K562 (cell line): ENCODE data around the gene DLK2. TPM values are rescaled to one million over a fixed set of nuclear protein-coding genes. Genes with fewer than 3 reads are reported as not detected.

Experiments used
- ATAC-seq: fragments of 200-7000 bp; cut with Tn5 transposase; 3 replicates; pipeline ENCODE4 v1.9.1; 2020; ENCODE audit warnings: moderate library complexity
- BruUV-seq: library from RNA; stranded (reverse); fragments of 400-500 nt; replicated peaks from 2 replicates; lab custom pipeline; 2021; lab: Mats Ljungman, UMichigan
- CTCF ChIA-PET: fragments of 300-600 bp; formaldehyde crosslinking; extraction: SDS; loops from one replicate; lab custom pipeline; 2021; ENCODE audit warnings: low intra/inter-chr PET ratio; lab: Yijun Ruan, JAX
- POLR2A ChIA-PET: fragments of 300-600, 350-650 bp; sonication (Branson Sonifier 250); formaldehyde crosslinking; extraction: SDS; loops from one replicate; lab custom pipeline; 2021; ENCODE audit warnings: antibody characterized with exemption, inconsistent platforms; lab: Yijun Ruan, JAX
- DNase-seq, 4 experiments: peaks; one replicate each; pipeline versions ENCODE4 v3.0.0 to v3.0.0-alpha.2; 2011 to 2018; ENCODE audit warnings: low spot score in 3 of 4, mixed read lengths in 3 of 4; ENCODE audit errors: extremely low read depth in 1 of 4
- FAIRE-seq: peaks from 2 replicates; lab custom pipeline; 2011; peaks lifted over from hg19 to GRCh38; lab: Jason Lieb, UNC
- H2AFZ ChIP-seq: 2 replicates; pipeline ENCODE4 v1.6.0; 2011; ENCODE audit warnings: low read depth, low read length, control low read depth, inconsistent platforms
- H3K27ac ChIP-seq: fragments of 200-600 bp; 3 replicates; pipeline ENCODE4 v1.8.0; 2011; ENCODE audit warnings: low read depth, mild to moderate bottlenecking, control low read depth, inconsistent platforms, low read length, moderate library complexity, mixed read lengths; ENCODE audit errors: extremely low read depth
- H3K27me3 ChIP-seq, 2 experiments: fragments of 300-600 bp in 1 of 2; 2 replicates in 1 of 2; 3 replicates in 1 of 2; pipeline versions ENCODE4 v1.6.0 to v1.8.0; 2011; ENCODE audit warnings: inconsistent platforms in 2 of 2, low read length in 2 of 2, mild to moderate bottlenecking in 1 of 2, mixed read lengths in 1 of 2, moderate library complexity in 1 of 2; ENCODE audit not compliant: control insufficient read depth in 2 of 2, insufficient read depth in 2 of 2
- H3K36me3 ChIP-seq: fragments of 300-600 bp; 3 replicates; pipeline ENCODE4 v1.8.0; 2011; ENCODE audit warnings: mild to moderate bottlenecking, low read length, inconsistent platforms; ENCODE audit not compliant: control insufficient read depth, insufficient read depth
- H3K4me1 ChIP-seq, 2 experiments: fragments of 200-600 bp in 1 of 2; replicated peaks in 1 of 2; 2 replicates in 1 of 2; 3 replicates in 1 of 2; pipeline versions ENCODE4 v1.5.1 to v1.8.0; 2011; ENCODE audit warnings: inconsistent platforms in 2 of 2, low read length in 2 of 2, mild to moderate bottlenecking in 1 of 2, mixed read lengths in 1 of 2, moderate library complexity in 1 of 2; ENCODE audit not compliant: control insufficient read depth in 2 of 2, insufficient read depth in 2 of 2
- H3K4me2 ChIP-seq: 2 replicates; pipeline ENCODE4 v1.6.1; 2011; ENCODE audit warnings: low read length, control low read depth, inconsistent platforms, mixed read lengths; ENCODE audit not compliant: insufficient read depth
- H3K4me3 ChIP-seq: fragments of 200-600 bp; sonication (generic), shearing (Covaris generic); 2 replicates; pipeline ENCODE4 v1.5.1; 2016; ENCODE audit warnings: control low read depth, inconsistent platforms
- H3K79me2 ChIP-seq: fragments of 200-600 bp; 3 replicates; pipeline ENCODE4 v1.8.0; 2011; ENCODE audit warnings: low read length, inconsistent platforms; ENCODE audit not compliant: control insufficient read depth, insufficient read depth
- H3K9ac ChIP-seq, 2 experiments: 2 replicates each; pipeline versions ENCODE4 v1.6.0 to v1.6.1; 2011; ENCODE audit warnings: low read depth in 2 of 2, low read length in 2 of 2, control low read depth in 1 of 2, inconsistent platforms in 1 of 2, mild to moderate bottlenecking in 1 of 2, mixed read lengths in 1 of 2; ENCODE audit not compliant: insufficient read depth in 1 of 2
- H3K9me1 ChIP-seq: one replicate; pipeline ENCODE4 v1.6.0; 2011; ENCODE audit warnings: inconsistent platforms, mild to moderate bottlenecking, low read length, moderate library complexity; ENCODE audit not compliant: control insufficient read depth, insufficient read depth
- H3K9me3 ChIP-seq: replicated peaks from 2 replicates; pipeline ENCODE4 v1.5.1; 2011; ENCODE audit warnings: low read depth, low read length, inconsistent platforms; ENCODE audit not compliant: control insufficient read depth, insufficient read depth
- H4K20me1 ChIP-seq: replicated peaks from 2 replicates; pipeline ENCODE4 v1.6.1; 2011; ENCODE audit warnings: low read length, inconsistent platforms, mixed read lengths; ENCODE audit not compliant: control insufficient read depth, insufficient read depth
- NFXL1 ChIP-seq: fragments of 450-650 bp; formaldehyde crosslinking; IDR thresholded peaks from 2 replicates; pipeline ENCODE4 v1.4.0; 2021; ENCODE audit warnings: mild to moderate bottlenecking
- NR2C2 ChIP-seq, 2 experiments: fragments of 200-800 bp in 1 of 2; sonication (Bioruptor generic) in 1 of 2; sonication (generic) in 1 of 2; formaldehyde crosslinking in 1 of 2; IDR thresholded peaks; 2 replicates each; pipeline versions ENCODE4 v1.6.1 to v1.8.0; 2016 to 2022; ENCODE audit warnings: mild to moderate bottlenecking in 1 of 2, missing compliant biosample characterization in 1 of 2, missing genetic modification characterization in 1 of 2, missing genetic modification reagents in 1 of 2
- RBM39 ChIP-seq: fragments of 200-400 bp; formaldehyde crosslinking; optimal IDR thresholded peaks from 2 replicates; pipeline ENCODE3; 2018; ENCODE audit warnings: low read depth, low read length
- ZFP91 ChIP-seq: sonication (generic); formaldehyde crosslinking; IDR thresholded peaks from 2 replicates; pipeline ENCODE4 v1.8.0; 2022; ENCODE audit warnings: mild to moderate bottlenecking, missing genetic modification reagents
- ZNF592 ChIP-seq: fragments of 450-650 bp; IDR thresholded peaks from 2 replicates; pipeline ENCODE4 v1.6.1; 2017; ENCODE audit warnings: antibody characterized with exemption, mild to moderate bottlenecking
- WGBS: fragments of 100-300 bp; shearing (Covaris generic); methylation state at CpG from one replicate; pipeline ENCODE4 v1.1.6; 2016; ENCODE audit warnings: low coverage, mixed read lengths; ENCODE audit not compliant: insufficient coverage; ENCODE audit errors: missing lambda C conversion rate; 5-methylcytosine and 5-hydroxymethylcytosine counted together
- in situ Hi-C: fragments of 300-500 bp; cut with MboI; formaldehyde crosslinking; loops from 4 replicates; pipeline ENCODE4 v1.15.0; 2018; ENCODE audit warnings: inconsistent platforms, mixed read lengths
- intact Hi-C: fragments of 100-400 bp; cut with micrococcal nuclease; formaldehyde crosslinking; loops from 2 replicates; pipeline ENCODE4 v1.14.2; 2022
- polyA plus RNA-seq, 8 experiments: library from polyadenylated mRNA; depleted of rRNA in 4 of 8; stranded (reverse) in 5 of 8; unstranded in 3 of 8; fragments of >200 nt; fragmentation: Nextera tagmentation in 2 of 8; fragmentation: Illumina TruSeq in 1 of 8; extraction: Ambion mirVana in 2 of 8; extraction: Trizol in 1 of 8; gene quantifications; 2 replicates each; pipeline versions ENCODE4 v1.2.1 to v1.2.3, GENCODE V29; 2011 to 2014; ENCODE audit warnings: inconsistent platforms in 1 of 8, missing spikeins in 1 of 8
- total RNA-seq, 7 experiments: library from RNA; depleted of rRNA in 6 of 7; stranded (reverse); fragments of >200 nt in 6 of 7; fragmentation: Illumina TruSeq in 2 of 7; extraction: Trizol in 2 of 7; gene quantifications; 2 replicates each; pipeline versions ENCODE4 v1.2.1 to v1.2.3, GENCODE V29; 2011 to 2021; ENCODE audit warnings: low replicate concordance in 1 of 7
- TF ChIP-seq, protein P1 (sequence below): sonication (generic); formaldehyde crosslinking; IDR thresholded peaks from 2 replicates; pipeline ENCODE4 v1.8.1; 2023; ENCODE audit warnings: missing genetic modification reagents, mild to moderate bottlenecking, borderline replicate concordance
- TF ChIP-seq, protein P2 (sequence below), 3 experiments: fragments of 200-800 bp in 1 of 3; sonication (Bioruptor generic) in 1 of 3; sonication (generic) in 1 of 3; formaldehyde crosslinking in 1 of 3; IDR thresholded peaks; 2 replicates each; pipeline versions ENCODE4 v1.6.1 to v1.8.0; 2016 to 2022; ENCODE audit warnings: mild to moderate bottlenecking in 2 of 3, missing compliant biosample characterization in 2 of 3, missing genetic modification characterization in 2 of 3, missing genetic modification reagents in 1 of 3

DLK2 gene
- total and polyA plus RNA-seq, 9 of the 15 experiments (the other 6 are each of a cell fraction or from before 2014, with no cell fraction given), result 0.11 to 0.53 (median 0.29) TPM; not detected in 3

GRCh38 chr6:43426928-43427405 lies 28.4 kb downstream of the DLK2 start:
- Histone ChIP-seq H3K9ac (peak overlapping the region; percentile 78 to 99), H3K4me1 (peaks cover 13 to 15% of the 10 kb centered on the region in 2 experiments), H3K9me1 (no peaks in the 10 kb centered on the region), H3K27me3 (no peaks in the 10 kb centered on the region), H3K27ac (peak overlapping the region; percentile 73; the same call in 2 of the 3 replicates), H4K20me1 (no peaks in the 10 kb centered on the region), H3K4me3 (peak overlapping the region; percentile 69), H3K79me2 (peaks cover 14% of the 10 kb centered on the region), H3K36me3 (no peaks in the 10 kb centered on the region; the same call in 2 of the 3 replicates), H3K9me3 (no peaks in the 10 kb centered on the region), H3K4me2 (peak overlapping the region; percentile 96), H2AFZ (peak overlapping the region; percentile 100)
- DNase-seq (no peak), ATAC-seq (no peak), FAIRE-seq (no peak)
- ChIA-PET CTCF (interaction anchor here (0.5 kb wide), 1 partner anchor 31 kb away, joined by 3 read pairs; no protein-coding TSS in a partner anchor), POLR2A (interaction anchor here (0.6 to 1.5 kb wide), 5 partner anchors 10 to 189 kb away, joined by 3 to 6 read pairs (median 3); no protein-coding TSS in a partner anchor)
- in situ Hi-C loops (no loop called here), intact Hi-C loops (no loop called here)
- 79% methylated on average over 23 of the region's 23 CpGs for WGBS
- no TSS peak for BruUV-seq
- TF ChIP-seq, protein P1, sequence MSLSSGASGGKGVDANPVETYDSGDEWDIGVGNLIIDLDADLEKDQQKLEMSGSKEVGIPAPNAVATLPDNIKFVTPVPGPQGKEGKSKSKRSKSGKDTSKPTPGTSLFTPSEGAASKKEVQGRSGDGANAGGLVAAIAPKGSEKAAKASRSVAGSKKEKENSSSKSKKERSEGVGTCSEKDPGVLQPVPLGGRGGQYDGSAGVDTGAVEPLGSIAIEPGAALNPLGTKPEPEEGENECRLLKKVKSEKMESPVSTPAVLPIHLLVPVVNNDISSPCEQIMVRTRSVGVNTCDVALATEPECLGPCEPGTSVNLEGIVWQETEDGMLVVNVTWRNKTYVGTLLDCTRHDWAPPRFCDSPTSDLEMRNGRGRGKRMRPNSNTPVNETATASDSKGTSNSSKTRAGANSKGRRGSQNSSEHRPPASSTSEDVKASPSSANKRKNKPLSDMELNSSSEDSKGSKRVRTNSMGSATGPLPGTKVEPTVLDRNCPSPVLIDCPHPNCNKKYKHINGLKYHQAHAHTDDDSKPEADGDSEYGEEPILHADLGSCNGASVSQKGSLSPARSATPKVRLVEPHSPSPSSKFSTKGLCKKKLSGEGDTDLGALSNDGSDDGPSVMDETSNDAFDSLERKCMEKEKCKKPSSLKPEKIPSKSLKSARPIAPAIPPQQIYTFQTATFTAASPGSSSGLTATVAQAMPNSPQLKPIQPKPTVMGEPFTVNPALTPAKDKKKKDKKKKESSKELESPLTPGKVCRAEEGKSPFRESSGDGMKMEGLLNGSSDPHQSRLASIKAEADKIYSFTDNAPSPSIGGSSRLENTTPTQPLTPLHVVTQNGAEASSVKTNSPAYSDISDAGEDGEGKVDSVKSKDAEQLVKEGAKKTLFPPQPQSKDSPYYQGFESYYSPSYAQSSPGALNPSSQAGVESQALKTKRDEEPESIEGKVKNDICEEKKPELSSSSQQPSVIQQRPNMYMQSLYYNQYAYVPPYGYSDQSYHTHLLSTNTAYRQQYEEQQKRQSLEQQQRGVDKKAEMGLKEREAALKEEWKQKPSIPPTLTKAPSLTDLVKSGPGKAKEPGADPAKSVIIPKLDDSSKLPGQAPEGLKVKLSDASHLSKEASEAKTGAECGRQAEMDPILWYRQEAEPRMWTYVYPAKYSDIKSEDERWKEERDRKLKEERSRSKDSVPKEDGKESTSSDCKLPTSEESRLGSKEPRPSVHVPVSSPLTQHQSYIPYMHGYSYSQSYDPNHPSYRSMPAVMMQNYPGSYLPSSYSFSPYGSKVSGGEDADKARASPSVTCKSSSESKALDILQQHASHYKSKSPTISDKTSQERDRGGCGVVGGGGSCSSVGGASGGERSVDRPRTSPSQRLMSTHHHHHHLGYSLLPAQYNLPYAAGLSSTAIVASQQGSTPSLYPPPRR (CRISPR knock-in tag), result 0 out of 2 replicates have a peak, but pooled peaks have one; percentile 39
- 0 out of 2 replicates have a peak, but pooled peaks have one; percentile 36 for TF ChIP-seq ZFP91 (CRISPR knock-in tag)
- no peak for TF ChIP-seq RBM39
- TF ChIP-seq, protein P2, sequence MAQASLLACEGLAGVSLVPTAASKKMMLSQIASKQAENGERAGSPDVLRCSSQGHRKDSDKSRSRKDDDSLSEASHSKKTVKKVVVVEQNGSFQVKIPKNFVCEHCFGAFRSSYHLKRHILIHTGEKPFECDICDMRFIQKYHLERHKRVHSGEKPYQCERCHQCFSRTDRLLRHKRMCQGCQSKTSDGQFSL (CRISPR knock-in tag; IDR thresholded peaks at IDR 0.05), result no peak
- TF ChIP-seq, protein P2 (tag; IDR thresholded peaks at IDR 0.05), result no peak
- 0 out of 2 replicates have a peak, but pooled peaks have one; percentile 16 for TF ChIP-seq NR2C2 (CRISPR knock-in tag; IDR thresholded peaks at IDR 0.05)
- TF ChIP-seq NR2C2 (tag; IDR thresholded peaks at IDR 0.05), result no peak
- peak; percentile 70 for TF ChIP-seq ZNF592
- 0 out of 2 replicates have a peak, but pooled peaks have one; percentile 30 for TF ChIP-seq NFXL1 (CRISPR knock-in tag)
